ENCODE data around the gene VWA5A. TPM values are rescaled to one million over a fixed set of nuclear protein-coding genes. Genes with fewer than 3 reads are reported as not detected.
"Not testable (repeated sequence)": the region's sequence is repeated elsewhere in the genome, so short reads cannot be mapped to it uniquely, and the experiment has no call there.

Gene VWA5A
- total RNA-seq, 6 experiments from 2014 or later: 3.5 to 9.0 (median 5.8) TPM

- no peak overlapping the region for H3K27ac ChIP-seq
- DNase-seq (no peak), ATAC-seq (peak in 1 of 4 donors; percentile 26)
- H3K4me3 ChIP-seq: no peak overlapping the region
- intact Hi-C loops (cut with DNase I): no loop called here
- no peaks in the 10 kb centered on the region for H3K9me3 ChIP-seq
- no peak for TF ChIP-seq POLR2A (IDR thresholded peaks at IDR 0.05)
- TF ChIP-seq, protein P1, sequence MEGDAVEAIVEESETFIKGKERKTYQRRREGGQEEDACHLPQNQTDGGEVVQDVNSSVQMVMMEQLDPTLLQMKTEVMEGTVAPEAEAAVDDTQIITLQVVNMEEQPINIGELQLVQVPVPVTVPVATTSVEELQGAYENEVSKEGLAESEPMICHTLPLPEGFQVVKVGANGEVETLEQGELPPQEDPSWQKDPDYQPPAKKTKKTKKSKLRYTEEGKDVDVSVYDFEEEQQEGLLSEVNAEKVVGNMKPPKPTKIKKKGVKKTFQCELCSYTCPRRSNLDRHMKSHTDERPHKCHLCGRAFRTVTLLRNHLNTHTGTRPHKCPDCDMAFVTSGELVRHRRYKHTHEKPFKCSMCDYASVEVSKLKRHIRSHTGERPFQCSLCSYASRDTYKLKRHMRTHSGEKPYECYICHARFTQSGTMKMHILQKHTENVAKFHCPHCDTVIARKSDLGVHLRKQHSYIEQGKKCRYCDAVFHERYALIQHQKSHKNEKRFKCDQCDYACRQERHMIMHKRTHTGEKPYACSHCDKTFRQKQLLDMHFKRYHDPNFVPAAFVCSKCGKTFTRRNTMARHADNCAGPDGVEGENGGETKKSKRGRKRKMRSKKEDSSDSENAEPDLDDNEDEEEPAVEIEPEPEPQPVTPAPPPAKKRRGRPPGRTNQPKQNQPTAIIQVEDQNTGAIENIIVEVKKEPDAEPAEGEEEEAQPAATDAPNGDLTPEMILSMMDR (IDR thresholded peaks at IDR 0.05): no peak
- H3K36me3 ChIP-seq: no peaks in the 10 kb centered on the region
- no peaks in the 10 kb centered on the region for H3K27me3 ChIP-seq
- no peaks in the 10 kb centered on the region for H3K4me1 ChIP-seq
Measured at GRCh38 chr11:124168796-124169195, 53.5 kb downstream of the VWA5A start.

GRCh38 chr11:124170315-124170714 lies 55.1 kb downstream of the VWA5A start:
- ATAC-seq; intact Hi-C loops (cut with DNase I); H3K4me1 ChIP-seq; H3K27me3 ChIP-seq; H3K9me3 ChIP-seq; H3K36me3 ChIP-seq; H3K27ac ChIP-seq; DNase-seq; H3K4me3 ChIP-seq: not testable (repeated sequence)
- no CpG with 5 or more reads among the region's 12 CpGs for WGBS (ENCODE audit: insufficient coverage, low coverage, low lambda C conversion rate, missing lambda C conversion rate)

DNA sequence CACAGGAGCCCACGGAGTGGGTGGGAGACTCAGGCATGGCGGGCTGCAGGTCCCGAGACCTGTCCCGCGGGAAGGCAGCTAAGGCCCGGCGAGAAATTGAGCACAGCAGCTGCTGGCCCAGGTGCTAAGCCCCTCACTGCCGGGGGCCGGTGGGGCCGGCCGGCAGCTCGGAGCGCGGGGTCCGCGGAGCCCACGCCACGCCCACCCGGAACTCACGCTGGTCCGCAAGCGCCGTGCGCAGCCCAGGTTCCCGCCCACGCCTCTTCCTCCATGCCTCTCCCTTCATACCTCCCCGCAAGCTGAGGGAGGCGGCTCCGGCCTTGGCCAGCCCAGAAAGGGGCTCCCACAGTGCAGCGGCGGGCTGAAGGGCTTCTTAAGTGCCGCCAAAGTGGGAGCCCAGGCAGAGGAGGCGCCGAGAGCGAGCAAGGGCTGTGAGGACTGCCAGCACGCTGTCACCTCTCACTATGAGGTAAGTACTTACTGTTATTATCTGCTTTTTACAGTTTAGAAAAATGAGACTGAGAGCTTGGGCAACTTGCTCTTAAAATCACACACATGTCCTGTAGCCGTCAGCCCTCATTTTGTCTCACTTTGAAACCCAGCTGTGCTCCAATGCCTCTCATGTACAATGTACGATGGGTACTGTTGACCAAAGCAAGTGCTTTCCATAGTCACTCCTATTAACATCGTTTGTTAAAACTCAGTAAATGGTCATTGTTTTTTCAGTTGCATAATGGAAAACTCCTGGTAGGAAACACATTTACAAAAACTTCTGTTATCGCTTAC lies 55.7 kb downstream of the VWA5A start:
- 79% methylated on average over 10 of the region's 40 CpGs for WGBS (ENCODE audit: insufficient coverage, low coverage, low lambda C conversion rate, missing lambda C conversion rate)
- H3K36me3 ChIP-seq: no peaks in the 10 kb centered on the region
- no peaks in the 10 kb centered on the region for H3K27me3 ChIP-seq
- H3K27ac ChIP-seq: no peak overlapping the region
- TF ChIP-seq POLR2A (IDR thresholded peaks at IDR 0.05): no peak
- TF ChIP-seq, protein P1 (IDR thresholded peaks at IDR 0.05): no peak
- DNase-seq (no peak), ATAC-seq (no peak)
- H3K4me3 ChIP-seq: no peak overlapping the region
- no peaks in the 10 kb centered on the region for H3K4me1 ChIP-seq
- no peaks in the 10 kb centered on the region for H3K9me3 ChIP-seq
- intact Hi-C loops (cut with DNase I): no loop called here

GRCh38 chr11:124172101-124172500 lies 56.9 kb downstream of the VWA5A start:
- TF ChIP-seq, protein P1 (IDR thresholded peaks at IDR 0.05): no peak
- TF ChIP-seq POLR2A (IDR thresholded peaks at IDR 0.05): no peak
- H3K4me3 ChIP-seq: no peak overlapping the region
- intact Hi-C loops (cut with DNase I): no loop called here
- no peaks in the 10 kb centered on the region for H3K9me3 ChIP-seq
- 56% methylated on average over 6 of the region's 6 CpGs for WGBS (ENCODE audit: insufficient coverage, low coverage, low lambda C conversion rate, missing lambda C conversion rate)
- ATAC-seq (no peak), DNase-seq (no peak)
- no peaks in the 10 kb centered on the region for H3K36me3 ChIP-seq
- no peaks in the 10 kb centered on the region for H3K4me1 ChIP-seq
- no peaks in the 10 kb centered on the region for H3K27me3 ChIP-seq
- no peak overlapping the region for H3K27ac ChIP-seq

DNA sequence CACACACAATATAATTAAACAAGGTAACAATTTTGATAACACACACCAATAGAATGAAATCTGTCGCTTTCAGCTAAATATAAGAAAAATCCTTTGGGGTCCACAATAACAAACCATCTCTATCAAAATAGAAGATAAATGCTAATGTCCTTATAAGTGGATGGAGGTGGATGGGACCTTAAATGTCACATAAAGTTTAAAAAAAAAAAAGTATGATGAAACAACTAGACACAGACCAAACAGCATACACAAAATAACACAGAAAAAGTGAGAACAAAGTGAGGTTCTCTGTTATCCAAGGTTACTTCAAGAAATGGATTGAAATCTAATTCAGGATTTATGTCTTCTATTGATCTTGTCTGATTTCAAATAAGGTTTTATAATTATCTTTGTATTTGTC lies 57.3 kb downstream of the VWA5A start:
- DNase-seq: no peak
- Histone ChIP-seq H3K4me1 (no peaks in the 10 kb centered on the region), H3K27me3 (no peaks in the 10 kb centered on the region), H3K27ac (no peak overlapping the region), H3K4me3 (no peak overlapping the region), H3K36me3 (no peaks in the 10 kb centered on the region), H3K9me3 (no peaks in the 10 kb centered on the region)
- no peak for ATAC-seq
- intact Hi-C loops (cut with DNase I): no loop called here
- 61% methylated on average over 1 of the region's 1 CpG for WGBS (ENCODE audit: insufficient coverage, low coverage, low lambda C conversion rate, missing lambda C conversion rate)
- TF ChIP-seq, protein P1 (IDR thresholded peaks at IDR 0.05): no peak
- no peak for TF ChIP-seq POLR2A (IDR thresholded peaks at IDR 0.05)
